A549 (cell line): ENCODE results near the gene WIZ. TPM values are rescaled to one million over a fixed set of nuclear protein-coding genes. Genes with fewer than 3 reads are reported as not detected.

Experiments used
- ATAC-seq, 2 experiments: fragments of 200-7000 bp in 1 of 2; fragments of >200 bp in 1 of 2; cut with Nextera tagmentation in 1 of 2; cut with Tn5 transposase in 1 of 2; 3 replicates each; pipeline versions ENCODE4 v1.8.0 to v1.9.1; 2018 to 2020; ENCODE audit warnings: mild to moderate bottlenecking in 1 of 2, moderate library complexity in 1 of 2
- CTCF ChIA-PET: fragments of 300-600 bp; sonication (Branson Sonifier 250); formaldehyde crosslinking; extraction: SDS; loops from one replicate; lab custom pipeline; 2021; ENCODE audit warnings: antibody characterized with exemption, inconsistent platforms; lab: Yijun Ruan, JAX
- POLR2A ChIA-PET: fragments of 350-600 bp; formaldehyde crosslinking; extraction: SDS; loops from one replicate; lab custom pipeline; 2021; ENCODE audit warnings: antibody characterized with exemption, inconsistent platforms; lab: Yijun Ruan, JAX
- DNase-seq, 2 experiments: peaks; one replicate each; pipeline versions ENCODE4 v3.0.0 to v3.0.0-alpha.2; 2011 to 2016; ENCODE audit warnings: low read depth in 1 of 2, low spot score in 1 of 2
- FAIRE-seq: peaks from 2 replicates; lab custom pipeline; 2011; peaks lifted over from hg19 to GRCh38; lab: Jason Lieb, UNC
- H3K27ac ChIP-seq, 2 experiments: fragments of >200 bp; sonication (Bioruptor Twin); formaldehyde crosslinking; 3 replicates each; pipeline ENCODE4 v1.5.1; 2016 to 2017
- H3K4me1 ChIP-seq: fragments of >200 bp; sonication (Bioruptor Twin); formaldehyde crosslinking; 3 replicates; pipeline ENCODE4 v1.6.1; 2016
- H3K4me2 ChIP-seq: fragments of >200 bp; sonication (Bioruptor Twin); formaldehyde crosslinking; 3 replicates; pipeline ENCODE4 v1.6.1; 2016
- H3K4me3 ChIP-seq: fragments of >200 bp; sonication (Bioruptor Twin); formaldehyde crosslinking; 3 replicates; pipeline ENCODE4 v1.5.1; 2016
- H3K9me3 ChIP-seq: fragments of >200 bp; sonication (Bioruptor Twin); formaldehyde crosslinking; 3 replicates; pipeline ENCODE4 v1.6.1; 2016
- CBX2 ChIP-seq: fragments of 200-600 bp; sonication (generic); IDR thresholded peaks from 2 replicates; pipeline ENCODE4 v1.6.1; 2016; ENCODE audit warnings: low read depth, mild to moderate bottlenecking, borderline replicate concordance
- EP300 ChIP-seq, 2 experiments: fragments of >200 bp; sonication (Bioruptor Twin); formaldehyde crosslinking; IDR thresholded peaks; 2 replicates in 1 of 2; 3 replicates in 1 of 2; pipeline ENCODE4 v1.6.1; 2016 to 2017
- ESRRA ChIP-seq: fragments of 150-350 bp; IDR thresholded peaks from 2 replicates; pipeline ENCODE4 v1.6.1; 2014; ENCODE audit warnings: mild to moderate bottlenecking, low read length, borderline replicate concordance
- FOSL2 ChIP-seq, 2 experiments: fragments of 450-650 bp in 1 of 2; fragments of >200 bp in 1 of 2; sonication (Bioruptor Twin) in 1 of 2; formaldehyde crosslinking; IDR thresholded peaks; 2 replicates each; pipeline versions ENCODE4 v1.5.0 to v1.6.1; 2016 to 2020; ENCODE audit warnings: mild to moderate bottlenecking in 1 of 2, moderate library complexity in 1 of 2
- FOXS1 ChIP-seq: fragments of 250-450 bp; sonication (Bioruptor Pico); IDR thresholded peaks from 2 replicates; pipeline ENCODE4 v1.5.0; 2020; ENCODE audit warnings: mild to moderate bottlenecking, moderate library complexity
- GATA3 ChIP-seq: IDR thresholded peaks from 2 replicates; pipeline ENCODE4 v1.6.1; 2012; ENCODE audit warnings: borderline replicate concordance
- HDAC2 ChIP-seq: fragments of 200-600 bp; sonication (generic); IDR thresholded peaks from 2 replicates; pipeline ENCODE4 v1.6.1; 2016
- HEYL ChIP-seq: fragments of 250-450 bp; sonication (Bioruptor Pico); IDR thresholded peaks from 2 replicates; pipeline ENCODE4 v1.8.0; 2021; ENCODE audit warnings: mild to moderate bottlenecking, moderate library complexity
- HOXA7 ChIP-seq: fragments of 250-450 bp; sonication (Bioruptor Pico); IDR thresholded peaks from 2 replicates; pipeline ENCODE4 v1.5.0; 2020; ENCODE audit warnings: mild to moderate bottlenecking, moderate library complexity
- KDM1A ChIP-seq: fragments of 200-600 bp; sonication (generic); IDR thresholded peaks from 2 replicates; pipeline ENCODE4 v1.6.1; 2016; ENCODE audit warnings: low read depth, mild to moderate bottlenecking
- KDM5A ChIP-seq: fragments of 200-600 bp; sonication (generic); IDR thresholded peaks from 2 replicates; pipeline ENCODE4 v1.6.1; 2016; ENCODE audit warnings: antibody characterized with exemption, mild to moderate bottlenecking
- MAFK ChIP-seq: fragments of 450-650 bp; IDR thresholded peaks from 2 replicates; pipeline ENCODE4 v1.6.1; 2014; ENCODE audit not compliant: partially characterized antibody
- MYC ChIP-seq: IDR thresholded peaks from 2 replicates; pipeline ENCODE4 v1.6.1; 2012; ENCODE audit warnings: mild to moderate bottlenecking, inconsistent platforms, low read length, improper control_type of control experiment, borderline replicate concordance
- NFE2L2 ChIP-seq: fragments of 150-350 bp; conservative IDR thresholded peaks from 2 replicates; pipeline ENCODE4 v1.6.1; 2014; ENCODE audit warnings: low read length
- NPAS2 ChIP-seq: fragments of 250-450 bp; sonication (Bioruptor Pico); IDR thresholded peaks from 2 replicates; pipeline ENCODE4 v1.8.0; 2022; ENCODE audit warnings: mild to moderate bottlenecking, moderate library complexity, borderline replicate concordance
- PHF8 ChIP-seq: fragments of 200-600 bp; sonication (generic); IDR thresholded peaks from 2 replicates; pipeline ENCODE4 v1.6.1; 2016; ENCODE audit warnings: low read depth, mild to moderate bottlenecking, antibody characterized with exemption, moderate library complexity, borderline replicate concordance
- RAD21 ChIP-seq, 2 experiments: fragments of >200 bp in 1 of 2; sonication (Bioruptor Twin) in 1 of 2; formaldehyde crosslinking in 1 of 2; IDR thresholded peaks in 1 of 2; conservative IDR thresholded peaks in 1 of 2; 2 replicates in 1 of 2; 3 replicates in 1 of 2; pipeline ENCODE4 v1.6.1; 2012 to 2018; ENCODE audit warnings: inconsistent platforms in 1 of 2
- RCOR1 ChIP-seq: fragments of 150-350 bp; IDR thresholded peaks from 2 replicates; pipeline ENCODE4 v1.6.1; 2014; ENCODE audit warnings: antibody characterized with exemption, low read length, low read depth
- ZC3H11A ChIP-seq: fragments of 450-650 bp; IDR thresholded peaks from 2 replicates; pipeline ENCODE4 v1.6.1; 2014; ENCODE audit warnings: antibody characterized with exemption, mild to moderate bottlenecking
- ZFP36 ChIP-seq: fragments of 450-650 bp; IDR thresholded peaks from 2 replicates; pipeline ENCODE4 v1.6.1; 2014; ENCODE audit warnings: borderline replicate concordance; ENCODE audit not compliant: partially characterized antibody
- WGBS: methylation state at CpG from one replicate; pipeline ENCODE4 v1.1.6; 2017; ENCODE audit errors: missing lambda C conversion rate; 5-methylcytosine and 5-hydroxymethylcytosine counted together
- polyA plus RNA-seq, 4 experiments: library from polyadenylated mRNA; depleted of rRNA in 3 of 4; stranded (reverse); fragments of >200 nt; fragmentation: RNase III in 1 of 4; extraction: RNeasy Plus Mini Kit Qiagen cat#74134 plus additional on column Dnase treatment in 1 of 4; gene quantifications; 2 replicates in 3 of 4; 3 replicates in 1 of 4; pipeline ENCODE4 v1.2.3, GENCODE V29; 2011 to 2017
- TF ChIP-seq, protein P1 (sequence below): fragments of 150-350 bp; IDR thresholded peaks from 2 replicates; pipeline ENCODE4 v1.6.1; 2014; ENCODE audit warnings: low read depth, mild to moderate bottlenecking, low read length
- TF ChIP-seq, protein P2 (sequence below): fragments of 250-450 bp; sonication (Bioruptor Pico); IDR thresholded peaks from 2 replicates; pipeline ENCODE4 v1.5.0; 2020; ENCODE audit warnings: low read depth, mild to moderate bottlenecking, moderate library complexity
- TF ChIP-seq, protein P3 (sequence below): fragments of >200 bp; sonication (Bioruptor Twin); formaldehyde crosslinking; IDR thresholded peaks from 3 replicates; pipeline ENCODE4 v1.6.1; 2016
- TF ChIP-seq, protein P4 (sequence below): fragments of 450-650 bp; IDR thresholded peaks from 2 replicates; pipeline ENCODE4 v1.6.1; 2014; ENCODE audit warnings: antibody characterized with exemption

The WIZ gene
- polyA plus RNA-seq, 2 of the 4 experiments (the other 2 are of a cell fraction), result 3.7 to 15.1 TPM

DNA sequence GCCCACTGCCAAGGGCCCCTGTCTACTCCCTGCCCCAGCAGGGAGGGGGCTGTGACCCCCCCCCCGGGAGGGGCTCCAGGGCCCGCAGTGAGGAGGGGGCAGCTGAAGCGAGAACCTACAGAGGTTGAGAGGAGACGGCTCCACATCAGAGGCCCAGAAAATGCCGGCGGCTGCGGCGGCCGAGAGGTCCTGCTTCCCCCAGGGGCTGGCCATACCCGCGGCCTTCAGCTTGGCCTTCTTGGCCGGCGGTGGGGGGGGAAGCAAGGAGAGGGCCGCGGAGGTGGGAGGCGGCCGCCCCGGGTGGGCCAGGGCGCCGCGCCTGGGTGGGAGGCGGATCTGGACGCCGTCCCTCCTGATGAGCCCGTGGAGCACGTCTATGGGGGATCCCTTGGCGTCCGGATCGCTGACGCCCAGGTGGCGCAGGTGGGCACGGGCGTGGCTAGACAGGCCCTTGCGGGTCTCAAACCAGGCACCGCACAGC is 21.7 kb downstream of the WIZ start:
- Histone ChIP-seq H3K27ac (no peak overlapping the region), H3K4me3 (no peak overlapping the region)
- DNase-seq, result no peak
- TF ChIP-seq KDM5A, result no peak
- TF ChIP-seq, protein P1, sequence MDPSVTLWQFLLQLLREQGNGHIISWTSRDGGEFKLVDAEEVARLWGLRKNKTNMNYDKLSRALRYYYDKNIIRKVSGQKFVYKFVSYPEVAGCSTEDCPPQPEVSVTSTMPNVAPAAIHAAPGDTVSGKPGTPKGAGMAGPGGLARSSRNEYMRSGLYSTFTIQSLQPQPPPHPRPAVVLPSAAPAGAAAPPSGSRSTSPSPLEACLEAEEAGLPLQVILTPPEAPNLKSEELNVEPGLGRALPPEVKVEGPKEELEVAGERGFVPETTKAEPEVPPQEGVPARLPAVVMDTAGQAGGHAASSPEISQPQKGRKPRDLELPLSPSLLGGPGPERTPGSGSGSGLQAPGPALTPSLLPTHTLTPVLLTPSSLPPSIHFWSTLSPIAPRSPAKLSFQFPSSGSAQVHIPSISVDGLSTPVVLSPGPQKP, result no peak
- no peak for TF ChIP-seq ZC3H11A
- TF ChIP-seq, protein P2, sequence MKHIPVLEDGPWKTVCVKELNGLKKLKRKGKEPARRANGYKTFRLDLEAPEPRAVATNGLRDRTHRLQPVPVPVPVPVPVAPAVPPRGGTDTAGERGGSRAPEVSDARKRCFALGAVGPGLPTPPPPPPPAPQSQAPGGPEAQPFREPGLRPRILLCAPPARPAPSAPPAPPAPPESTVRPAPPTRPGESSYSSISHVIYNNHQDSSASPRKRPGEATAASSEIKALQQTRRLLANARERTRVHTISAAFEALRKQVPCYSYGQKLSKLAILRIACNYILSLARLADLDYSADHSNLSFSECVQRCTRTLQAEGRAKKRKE (CRISPR knock-in tag), result no peak
- TF ChIP-seq FOSL2 (IDR thresholded peaks at IDR 0.05), result no peak
- TF ChIP-seq FOSL2 (CRISPR knock-in tag; IDR thresholded peaks at IDR 0.05), result no peak
- no peak for TF ChIP-seq NPAS2 (CRISPR knock-in tag)
- TF ChIP-seq PHF8, result no peak
- no peak for TF ChIP-seq EP300 (IDR thresholded peaks at IDR 0.05)
- TF ChIP-seq ZFP36, result no peak
- TF ChIP-seq MAFK, result no peak
- TF ChIP-seq FOXS1 (CRISPR knock-in tag), result no peak
- TF ChIP-seq, protein P3, sequence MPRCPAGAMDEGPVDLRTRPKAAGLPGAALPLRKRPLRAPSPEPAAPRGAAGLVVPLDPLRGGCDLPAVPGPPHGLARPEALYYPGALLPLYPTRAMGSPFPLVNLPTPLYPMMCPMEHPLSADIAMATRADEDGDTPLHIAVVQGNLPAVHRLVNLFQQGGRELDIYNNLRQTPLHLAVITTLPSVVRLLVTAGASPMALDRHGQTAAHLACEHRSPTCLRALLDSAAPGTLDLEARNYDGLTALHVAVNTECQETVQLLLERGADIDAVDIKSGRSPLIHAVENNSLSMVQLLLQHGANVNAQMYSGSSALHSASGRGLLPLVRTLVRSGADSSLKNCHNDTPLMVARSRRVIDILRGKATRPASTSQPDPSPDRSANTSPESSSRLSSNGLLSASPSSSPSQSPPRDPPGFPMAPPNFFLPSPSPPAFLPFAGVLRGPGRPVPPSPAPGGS, result no peak
- TF ChIP-seq ESRRA, result no peak
- TF ChIP-seq HEYL (CRISPR knock-in tag), result no peak
- TF ChIP-seq, protein P4, sequence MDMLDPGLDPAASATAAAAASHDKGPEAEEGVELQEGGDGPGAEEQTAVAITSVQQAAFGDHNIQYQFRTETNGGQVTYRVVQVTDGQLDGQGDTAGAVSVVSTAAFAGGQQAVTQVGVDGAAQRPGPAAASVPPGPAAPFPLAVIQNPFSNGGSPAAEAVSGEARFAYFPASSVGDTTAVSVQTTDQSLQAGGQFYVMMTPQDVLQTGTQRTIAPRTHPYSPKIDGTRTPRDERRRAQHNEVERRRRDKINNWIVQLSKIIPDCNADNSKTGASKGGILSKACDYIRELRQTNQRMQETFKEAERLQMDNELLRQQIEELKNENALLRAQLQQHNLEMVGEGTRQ, result no peak
- no peak for TF ChIP-seq GATA3
- TF ChIP-seq RCOR1, result no peak
- no peak for TF ChIP-seq MYC
- TF ChIP-seq HOXA7, result no peak
- no peak for TF ChIP-seq KDM1A
- TF ChIP-seq, all 56 proteins: peak for 0
- CTCF ChIA-PET, result interaction anchor here (1.1 kb wide), 1 partner anchor 9 kb away, joined by 4 read pairs; the partner anchor contains the start of gene AKAP8L
- Histone ChIP-seq H3K4me2 (no peak overlapping the region), H3K9me3 (peaks cover 8% of the 10 kb centered on the region; the same call in 1 of the 3 replicates), H3K4me1 (peaks cover 11% of the 10 kb centered on the region; the same call in 1 of the 3 replicates)
- no peak for FAIRE-seq
- ATAC-seq, result no peak
- POLR2A ChIA-PET, result no interaction called here
- 95% methylated on average over 24 of the region's 35 CpGs for WGBS

DNA sequence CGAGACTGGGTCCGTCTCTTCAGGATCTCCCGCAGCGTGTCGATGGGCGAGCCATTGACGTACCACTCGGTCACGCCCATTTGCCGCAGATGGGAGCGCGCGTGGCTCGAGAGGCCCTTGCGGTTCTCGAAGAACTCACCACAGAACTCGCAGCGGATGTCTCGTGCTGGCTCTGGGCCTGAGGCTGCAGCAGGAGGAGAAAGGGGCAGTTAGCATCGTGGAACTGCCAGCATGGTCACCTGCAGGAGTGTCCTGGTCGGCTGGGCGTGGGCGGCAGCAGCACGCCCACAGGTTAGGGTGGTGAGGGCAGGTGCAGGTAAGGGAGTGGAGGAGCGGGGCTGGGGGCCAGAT is 22.4 kb downstream of the WIZ start:
- no peak overlapping the region for H3K4me3 ChIP-seq
- peaks cover 8% of the 10 kb centered on the region; the same call in 1 of the 3 replicates for H3K9me3 ChIP-seq
- ChIA-PET CTCF (no interaction called here), POLR2A (no interaction called here)
- ATAC-seq, result no peak
- 94% methylated on average over 10 of the region's 25 CpGs for WGBS
- FAIRE-seq, result no peak
- no peak for DNase-seq
- no peak overlapping the region for H3K27ac ChIP-seq
- peaks cover 11% of the 10 kb centered on the region; the same call in 1 of the 3 replicates for H3K4me1 ChIP-seq
- H3K4me2 ChIP-seq, result no peak overlapping the region
- TF ChIP-seq NFE2L2 (no peak), HDAC2 (no peak), RAD21 (conservative IDR thresholded peaks at IDR 0.05 in 1 of 2, IDR thresholded peaks at IDR 0.05 in 1 of 2) (no peak), RCOR1 (no peak), CBX2 (no peak)
- TF ChIP-seq, protein P4, result no peak
